C4-2B (cell line): ENCODE measurements around the gene TRMT2A.

Source experiments
- ZFX ChIP-seq: fragments of 450-650 bp; IDR thresholded peaks from 2 replicates; pipeline ENCODE4 v1.6.1; 2017
- TF ChIP-seq, protein P1 (sequence below): fragments of 450-650 bp; conservative IDR thresholded peaks from 2 replicates; pipeline ENCODE4 v1.5.1; 2017; ENCODE audit warnings: mild to moderate bottlenecking

DNA sequence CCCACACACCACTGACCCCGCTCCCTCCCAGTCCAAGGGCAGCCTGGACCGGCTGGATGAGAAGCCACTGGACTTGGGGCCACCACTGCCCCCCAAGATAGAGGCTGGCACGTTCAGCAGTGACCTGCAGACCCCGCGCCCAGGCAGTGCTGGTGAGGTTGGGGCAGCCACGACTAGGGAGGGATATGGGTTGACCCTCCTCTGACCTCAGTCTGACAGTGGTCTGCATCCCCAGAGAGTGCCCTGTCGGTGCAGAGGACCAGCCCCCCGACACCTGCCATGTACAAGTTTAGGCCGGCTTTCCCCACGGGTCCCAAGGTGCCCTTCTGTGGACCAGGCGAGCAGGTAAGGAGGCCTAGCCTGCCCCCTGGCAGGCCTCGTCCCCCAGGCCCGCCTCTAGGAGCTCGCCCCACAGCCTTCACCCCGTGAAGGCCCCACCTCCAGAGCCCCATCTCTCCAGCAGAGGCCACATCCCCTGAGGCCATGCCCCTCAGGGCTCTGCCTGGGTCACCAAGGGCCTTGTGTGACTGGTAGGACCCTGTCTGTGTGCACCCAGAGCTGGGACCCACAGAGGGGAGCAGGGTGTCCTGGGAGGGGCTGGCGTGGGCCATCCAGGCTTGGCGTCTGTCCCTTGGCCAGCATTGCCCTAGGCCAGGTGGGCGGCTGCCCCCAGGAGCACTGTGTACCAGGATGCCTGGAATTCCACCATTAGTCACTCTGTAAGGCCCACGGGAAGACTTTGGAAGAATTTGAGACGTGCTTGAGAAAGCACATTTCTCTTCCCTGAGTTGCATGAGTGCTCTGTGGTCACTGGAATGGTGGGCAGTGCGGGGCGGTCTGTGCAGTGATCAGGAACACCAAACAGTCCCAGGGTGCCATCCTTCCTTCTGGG is 24.4 kb upstream of the TRMT2A start:
- TF ChIP-seq, protein P1, sequence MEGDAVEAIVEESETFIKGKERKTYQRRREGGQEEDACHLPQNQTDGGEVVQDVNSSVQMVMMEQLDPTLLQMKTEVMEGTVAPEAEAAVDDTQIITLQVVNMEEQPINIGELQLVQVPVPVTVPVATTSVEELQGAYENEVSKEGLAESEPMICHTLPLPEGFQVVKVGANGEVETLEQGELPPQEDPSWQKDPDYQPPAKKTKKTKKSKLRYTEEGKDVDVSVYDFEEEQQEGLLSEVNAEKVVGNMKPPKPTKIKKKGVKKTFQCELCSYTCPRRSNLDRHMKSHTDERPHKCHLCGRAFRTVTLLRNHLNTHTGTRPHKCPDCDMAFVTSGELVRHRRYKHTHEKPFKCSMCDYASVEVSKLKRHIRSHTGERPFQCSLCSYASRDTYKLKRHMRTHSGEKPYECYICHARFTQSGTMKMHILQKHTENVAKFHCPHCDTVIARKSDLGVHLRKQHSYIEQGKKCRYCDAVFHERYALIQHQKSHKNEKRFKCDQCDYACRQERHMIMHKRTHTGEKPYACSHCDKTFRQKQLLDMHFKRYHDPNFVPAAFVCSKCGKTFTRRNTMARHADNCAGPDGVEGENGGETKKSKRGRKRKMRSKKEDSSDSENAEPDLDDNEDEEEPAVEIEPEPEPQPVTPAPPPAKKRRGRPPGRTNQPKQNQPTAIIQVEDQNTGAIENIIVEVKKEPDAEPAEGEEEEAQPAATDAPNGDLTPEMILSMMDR = no peak
- no peak for TF ChIP-seq ZFX
